Anterior cingulate cortex (tissue), 58 donors: ENCODE measurements around the gene MED12.
"Not testable (repeated sequence)": the region's sequence is repeated elsewhere in the genome, so short reads cannot be mapped to it uniquely, and the experiment has no call there.

Source experiments
- DNase-seq, 58 donors: peaks; one replicate each; lab custom pipeline; 2025; lab: John Stamatoyannopoulos, UW

MED12 gene

DNA sequence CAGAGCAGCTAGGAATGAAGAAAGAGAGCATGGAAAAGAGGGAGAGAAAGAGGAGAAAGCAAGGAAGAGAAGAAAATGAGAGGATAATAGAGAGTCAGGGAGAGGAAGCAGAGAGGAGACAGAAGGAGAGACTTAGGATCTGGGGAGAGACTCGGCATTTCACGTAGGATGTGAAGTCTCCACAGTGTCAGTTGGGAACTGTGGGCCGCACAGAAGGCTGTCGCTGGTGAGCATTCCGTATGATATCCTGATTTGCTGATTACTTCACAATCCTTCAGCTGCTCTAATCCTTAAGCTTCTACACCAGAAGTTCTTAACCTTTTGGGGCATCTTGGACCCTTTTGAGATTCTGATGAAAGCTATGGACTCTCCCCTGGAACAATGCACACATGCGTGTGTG is 40.2 kb downstream of the MED12 start:
- no peak for DNase-seq

DNA sequence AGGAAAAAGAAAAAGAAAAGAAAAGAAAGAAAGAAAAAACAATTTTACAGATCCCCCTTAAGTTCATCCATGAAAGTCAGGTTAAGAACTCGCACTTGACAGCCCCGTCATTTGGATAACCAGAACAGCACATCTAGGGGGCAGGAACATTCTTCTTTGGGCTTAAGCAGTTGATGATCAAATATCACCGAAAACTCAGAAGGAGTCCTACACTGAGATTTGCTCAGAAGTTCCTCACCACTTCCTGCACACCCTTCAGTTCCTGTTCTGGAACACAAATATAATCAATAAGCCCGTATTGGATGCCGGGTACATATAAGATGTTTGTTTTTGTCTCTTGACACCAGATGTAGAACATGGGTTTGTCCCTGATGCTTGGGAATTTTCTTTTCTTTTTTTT is 40.9 kb downstream of the MED12 start:
- DNase-seq, result no peak

DNA sequence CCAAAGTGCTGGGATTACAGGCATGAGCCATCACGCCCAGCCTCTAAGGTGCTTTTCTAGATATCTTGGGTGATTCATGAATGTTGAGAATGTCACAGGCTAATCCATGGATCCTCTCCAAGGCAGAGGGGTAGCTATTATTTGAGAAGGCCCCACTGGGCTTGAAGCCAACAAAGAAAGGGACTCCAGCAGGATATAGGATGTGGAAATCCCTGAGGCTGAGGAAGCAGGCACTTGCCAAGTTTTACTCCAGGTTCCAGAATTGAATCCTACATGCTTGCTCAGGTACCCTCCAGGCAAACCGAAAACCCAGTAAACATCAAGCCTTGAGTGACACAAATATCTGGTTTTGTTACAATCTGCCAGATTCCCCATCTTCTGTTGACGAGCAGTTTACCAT is 42.1 kb downstream of the MED12 start:
- no peak for DNase-seq

DNA sequence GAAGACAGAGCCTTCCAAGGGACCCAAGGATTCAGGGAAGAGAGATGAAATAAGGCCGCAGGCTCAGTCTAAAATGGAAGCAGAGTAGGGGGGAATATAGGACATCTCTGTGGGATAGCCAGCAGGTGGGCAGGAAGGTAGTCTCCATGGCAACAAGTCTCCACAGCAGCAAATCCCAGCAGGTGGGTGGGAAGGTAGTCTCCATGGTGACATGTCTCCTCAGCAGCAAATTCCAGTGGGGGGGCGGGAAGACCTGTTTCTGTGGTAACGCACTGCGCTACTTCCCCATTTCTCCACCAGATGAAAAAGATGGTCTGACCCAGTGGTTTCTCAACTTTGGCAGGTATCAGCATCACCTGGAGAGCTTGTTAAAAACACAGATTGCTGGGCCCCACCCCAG is 44.6 kb downstream of the MED12 start:
- DNase-seq, result peak in 19 of 58 donors; percentile 4 to 57 (median 18)

DNA sequence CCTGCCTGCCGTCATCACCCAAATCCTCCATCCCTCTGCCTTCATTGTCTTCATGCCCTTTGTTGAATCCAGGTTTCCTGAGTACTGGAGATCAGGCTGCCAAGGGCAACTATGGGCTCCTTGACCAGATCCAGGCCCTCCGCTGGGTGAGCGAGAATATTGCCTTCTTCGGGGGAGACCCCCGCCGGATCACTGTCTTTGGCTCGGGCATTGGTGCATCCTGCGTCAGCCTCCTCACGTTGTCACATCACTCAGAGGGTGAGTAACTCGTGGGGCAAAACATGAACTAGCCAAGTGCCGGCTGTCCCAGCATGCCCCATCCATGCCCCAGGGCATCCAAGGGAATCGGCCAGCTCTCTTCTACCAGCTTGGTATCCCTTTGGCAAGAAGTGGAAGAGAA is 45.7 kb downstream of the MED12 start:
- DNase-seq, result no peak

DNA sequence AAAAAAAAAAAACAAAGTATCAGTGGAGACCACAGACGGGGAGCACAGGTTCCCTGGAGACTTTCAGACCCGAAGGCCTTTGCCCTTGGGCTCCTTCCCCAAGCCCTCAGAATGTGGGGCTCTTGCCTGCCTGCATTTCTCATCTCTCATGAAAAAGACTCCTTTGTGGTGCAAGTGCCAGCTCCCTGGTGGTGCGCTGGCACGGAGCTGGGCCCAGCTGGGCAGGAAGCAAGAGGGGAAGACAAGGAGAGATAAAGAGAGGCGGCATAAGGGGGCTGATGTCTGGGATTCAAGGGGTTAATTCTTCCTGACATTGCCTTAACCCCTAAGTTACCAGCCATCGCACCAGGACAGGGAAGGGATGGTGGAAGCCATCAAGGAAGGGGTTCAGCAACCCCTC is 48.1 kb downstream of the MED12 start:
- DNase-seq, result peak in 16 of 58 donors; percentile 2 to 40 (median 18)

DNA sequence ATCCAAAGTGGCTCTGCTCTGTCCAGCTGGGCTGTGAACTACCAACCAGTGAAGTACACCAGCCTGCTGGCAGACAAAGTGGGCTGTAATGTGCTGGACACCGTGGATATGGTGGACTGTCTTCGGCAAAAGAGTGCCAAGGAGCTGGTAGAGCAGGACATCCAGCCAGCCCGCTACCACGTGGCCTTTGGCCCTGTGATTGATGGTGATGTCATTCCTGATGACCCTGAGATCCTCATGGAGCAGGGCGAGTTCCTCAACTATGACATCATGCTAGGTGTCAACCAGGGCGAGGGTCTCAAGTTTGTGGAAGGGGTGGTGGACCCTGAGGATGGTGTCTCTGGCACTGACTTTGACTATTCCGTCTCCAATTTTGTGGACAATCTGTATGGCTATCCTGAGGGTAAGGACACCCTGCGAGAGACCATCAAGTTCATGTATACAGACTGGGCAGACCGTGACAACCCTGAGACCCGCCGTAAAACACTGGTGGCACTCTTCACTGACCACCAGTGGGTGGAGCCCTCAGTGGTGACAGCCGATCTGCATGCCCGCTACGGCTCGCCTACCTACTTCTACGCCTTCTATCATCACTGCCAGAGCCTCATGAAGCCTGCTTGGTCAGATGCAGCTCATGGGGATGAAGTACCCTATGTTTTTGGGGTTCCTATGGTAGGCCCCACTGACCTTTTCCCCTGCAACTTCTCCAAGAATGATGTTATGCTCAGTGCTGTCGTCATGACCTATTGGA is 48.8 kb downstream of the MED12 start:
- peak in 1 of 58 donors; percentile 22 for DNase-seq

DNA sequence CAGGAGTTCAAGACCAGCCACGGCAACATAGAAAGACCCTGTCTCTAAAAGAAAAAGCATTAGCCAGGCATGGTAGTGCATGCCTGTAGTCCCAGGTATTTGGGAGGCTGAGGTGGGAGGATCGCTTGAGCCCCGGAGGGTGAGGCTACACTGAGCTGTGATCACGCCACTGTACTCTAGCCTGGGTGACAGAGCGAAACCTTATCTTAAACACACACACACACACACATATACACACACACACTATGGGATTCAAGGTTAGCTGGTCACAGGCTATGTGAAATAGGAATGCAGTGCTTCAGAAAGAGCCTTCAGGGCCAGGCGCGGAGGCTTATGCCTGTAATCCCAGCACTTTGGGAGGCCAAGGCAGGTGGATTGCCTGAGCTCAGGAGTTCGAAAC is 49.7 kb downstream of the MED12 start:
- DNase-seq, result no peak

DNA sequence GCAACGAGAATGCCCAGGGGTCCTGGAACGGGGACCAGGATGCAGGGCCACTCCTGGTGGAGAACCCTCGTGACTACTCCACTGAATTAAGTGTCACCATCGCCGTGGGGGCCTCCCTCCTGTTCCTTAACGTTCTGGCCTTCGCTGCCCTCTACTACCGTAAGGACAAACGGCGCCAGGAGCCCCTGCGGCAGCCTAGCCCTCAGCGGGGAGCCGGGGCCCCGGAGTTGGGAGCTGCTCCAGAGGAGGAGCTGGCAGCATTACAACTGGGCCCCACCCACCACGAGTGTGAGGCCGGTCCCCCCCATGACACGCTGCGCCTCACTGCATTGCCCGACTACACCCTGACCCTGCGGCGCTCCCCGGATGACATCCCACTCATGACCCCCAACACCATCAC is 51.2 kb downstream of the MED12 start:
- no peak for DNase-seq

DNA sequence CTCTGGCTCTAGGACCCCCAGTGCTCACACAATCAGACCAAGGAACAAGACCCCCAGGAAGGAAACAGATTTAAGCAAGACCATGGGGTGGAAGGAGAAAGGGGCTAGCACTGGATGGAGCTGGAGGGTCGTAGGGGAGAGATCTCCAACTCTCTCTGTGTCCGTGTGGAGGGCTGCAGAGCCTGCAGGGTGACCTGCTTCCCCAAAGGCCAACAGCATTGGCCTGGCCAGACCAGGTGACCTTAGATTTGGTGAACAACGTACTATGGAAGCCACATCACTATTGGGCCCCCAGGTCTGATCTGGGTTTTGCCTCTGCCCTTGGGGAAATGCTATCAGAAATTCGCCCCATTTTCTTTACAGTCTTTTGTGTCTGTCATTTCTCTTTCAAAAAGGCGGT is 52.3 kb downstream of the MED12 start:
- no peak for DNase-seq

DNA sequence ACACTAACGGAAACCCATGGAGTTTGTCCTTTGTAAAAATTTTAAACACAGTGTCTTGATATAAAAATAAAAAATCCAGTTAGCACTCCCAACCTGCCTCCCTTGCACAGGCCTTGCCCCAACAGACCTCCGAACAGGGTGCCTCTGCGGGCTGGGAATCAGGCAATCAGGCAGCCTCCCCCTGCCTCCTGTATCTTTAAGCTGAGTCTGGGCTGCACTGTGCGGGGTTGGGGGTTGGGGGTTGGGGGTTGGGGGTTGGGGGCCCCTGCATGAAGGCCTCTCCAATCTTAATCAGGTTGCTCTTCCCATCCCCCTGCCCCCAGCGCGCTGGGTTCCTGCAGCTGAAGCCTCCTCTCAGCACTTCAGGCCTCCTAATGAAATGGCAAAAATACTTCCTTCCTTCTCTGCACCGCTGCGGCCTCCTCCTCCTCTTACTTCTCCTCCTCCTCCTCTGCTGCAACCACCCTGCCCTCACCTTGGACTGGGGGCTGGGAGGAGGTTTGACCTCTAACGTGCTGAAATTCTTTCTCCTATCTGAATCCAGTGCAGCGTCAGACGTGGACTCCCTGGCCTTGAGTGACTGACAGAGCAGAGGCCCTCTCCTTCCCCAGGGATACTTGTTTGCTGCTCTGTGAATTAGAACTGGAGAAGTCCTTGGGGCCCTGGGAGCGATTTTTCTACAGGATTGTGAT is 52.9 kb downstream of the MED12 start:
- DNase-seq, result no peak

DNA sequence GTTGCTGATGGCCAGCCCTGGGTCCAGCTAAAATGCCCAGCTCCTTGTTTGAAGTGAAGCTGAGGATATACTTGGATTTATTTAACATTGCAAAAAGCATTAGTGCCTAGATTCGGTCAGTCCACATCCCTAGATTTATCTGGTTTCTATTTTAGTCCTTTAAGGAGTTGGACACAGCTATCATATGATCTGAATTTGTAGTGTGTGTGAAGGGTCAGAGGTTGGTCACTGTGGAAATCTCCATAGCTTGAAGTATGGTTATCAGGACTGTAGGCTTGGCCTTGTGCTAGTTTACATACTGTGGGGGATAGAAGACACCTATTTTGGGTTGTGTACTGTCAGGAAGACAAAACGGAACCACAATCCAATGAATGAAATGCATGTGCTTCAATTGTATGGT is 55.0 kb downstream of the MED12 start:
- DNase-seq, result no peak

DNA sequence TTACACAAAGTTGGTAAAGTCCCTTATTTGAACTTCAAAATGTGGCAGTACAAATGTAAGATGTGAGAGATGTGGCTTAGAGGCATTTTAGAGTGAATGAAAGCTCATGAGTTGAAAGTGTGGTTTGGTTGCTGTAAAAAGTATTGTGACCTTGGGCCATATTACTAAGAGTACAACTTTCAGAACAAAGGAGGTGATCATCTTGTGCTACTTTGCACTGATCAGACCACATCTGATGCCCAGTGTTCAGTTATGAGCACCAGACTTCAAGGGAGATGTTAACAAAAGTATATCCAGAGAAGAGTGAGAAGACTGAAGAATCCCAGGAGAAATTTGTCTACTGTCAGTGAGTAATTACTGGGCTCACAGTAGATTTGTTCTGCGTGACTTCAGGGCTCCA is 56.4 kb downstream of the MED12 start:
- DNase-seq, result no peak

DNA sequence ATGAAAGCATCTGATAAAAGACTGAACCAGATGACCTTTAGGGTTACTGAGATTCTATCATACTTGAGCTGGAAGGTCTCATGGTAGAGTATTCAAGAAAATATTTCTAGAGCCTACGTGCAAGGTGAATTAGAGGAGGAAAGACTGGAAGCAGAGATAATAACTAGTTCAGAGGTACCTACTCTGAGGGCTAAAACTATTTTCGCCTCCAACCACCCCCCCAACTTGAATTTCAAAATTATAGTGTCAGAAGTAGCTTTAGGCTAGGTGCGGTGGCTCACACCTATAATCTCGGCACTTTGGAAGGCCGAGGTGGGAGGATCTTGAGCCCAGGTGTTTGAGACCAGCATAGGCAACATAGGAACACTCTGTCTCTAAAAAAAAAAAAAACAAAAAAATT is 57.1 kb downstream of the MED12 start:
- DNase-seq, result no peak

DNA sequence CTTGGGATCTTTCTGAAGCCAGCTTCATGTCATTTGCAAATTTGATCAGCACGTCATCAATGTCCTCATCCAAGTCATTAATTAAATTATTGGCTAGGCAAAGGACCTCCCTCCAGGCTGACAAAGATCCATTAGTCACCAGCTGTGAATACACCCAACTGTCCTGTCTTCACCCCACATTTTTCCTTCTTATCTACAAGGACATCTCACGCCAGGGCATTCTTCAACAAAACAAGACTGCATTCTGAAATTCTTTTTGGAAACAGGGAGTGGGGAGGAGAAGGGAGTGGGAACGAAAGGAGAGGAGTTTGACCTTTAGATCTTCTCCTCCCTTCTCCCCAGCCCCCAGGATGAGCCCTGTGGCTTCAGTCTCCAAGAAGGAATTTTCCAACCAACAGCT is 58.9 kb downstream of the MED12 start:
- no peak for DNase-seq

DNA sequence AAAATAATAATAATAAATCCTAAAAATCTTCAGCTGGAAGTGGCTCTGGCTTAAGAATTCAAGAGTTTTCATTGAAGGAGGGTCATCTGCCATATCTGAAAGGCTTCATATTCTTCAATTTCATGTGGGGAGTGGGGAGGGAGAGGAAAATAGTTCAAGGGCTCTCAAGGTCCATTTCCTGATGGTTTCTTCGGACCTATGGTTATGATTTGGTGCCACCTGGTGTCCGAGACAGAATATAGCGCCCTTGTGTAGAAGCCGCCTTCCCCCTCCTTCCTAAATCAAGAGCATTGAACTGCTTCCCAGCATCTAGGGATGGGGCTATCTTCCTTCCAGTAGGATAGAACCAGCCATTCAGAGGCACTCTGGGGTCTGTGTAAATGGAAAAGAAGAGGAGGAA is 60.5 kb downstream of the MED12 start:
- peak in 42 of 58 donors; percentile 2 to 50 (median 15) for DNase-seq

DNA sequence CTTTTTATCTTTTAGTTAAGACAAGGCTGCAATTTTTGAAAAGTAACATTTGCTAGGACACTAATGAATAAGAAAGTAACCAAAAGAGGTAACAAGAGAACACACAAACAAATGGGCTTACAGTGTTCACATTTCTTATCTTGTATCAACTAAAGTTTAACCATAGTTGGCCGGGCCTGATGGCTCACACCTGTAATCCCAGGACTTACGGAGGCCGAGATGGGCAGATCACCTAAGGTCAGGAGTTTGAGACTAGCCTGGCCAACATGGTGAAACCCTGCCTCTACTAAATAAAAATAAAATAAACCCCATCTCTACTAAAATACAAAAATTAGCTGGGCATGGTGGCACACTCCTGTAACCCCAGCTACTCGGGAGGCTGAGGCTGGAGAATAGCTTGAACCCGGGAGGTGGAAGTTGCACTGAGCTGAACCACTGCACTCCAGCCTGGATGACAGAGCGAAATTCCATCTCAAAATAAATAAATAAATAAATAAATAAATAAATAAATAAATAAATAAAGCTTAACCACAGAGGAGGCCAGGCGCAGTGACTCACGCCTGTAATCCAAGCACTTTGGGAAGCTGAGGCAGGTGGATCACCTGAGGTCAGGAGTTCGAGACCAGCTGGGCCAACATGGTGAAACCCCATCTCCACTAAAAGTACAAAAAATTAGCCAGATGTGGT is 62.3 kb downstream of the MED12 start:
- DNase-seq, result not testable (repeated sequence)

DNA sequence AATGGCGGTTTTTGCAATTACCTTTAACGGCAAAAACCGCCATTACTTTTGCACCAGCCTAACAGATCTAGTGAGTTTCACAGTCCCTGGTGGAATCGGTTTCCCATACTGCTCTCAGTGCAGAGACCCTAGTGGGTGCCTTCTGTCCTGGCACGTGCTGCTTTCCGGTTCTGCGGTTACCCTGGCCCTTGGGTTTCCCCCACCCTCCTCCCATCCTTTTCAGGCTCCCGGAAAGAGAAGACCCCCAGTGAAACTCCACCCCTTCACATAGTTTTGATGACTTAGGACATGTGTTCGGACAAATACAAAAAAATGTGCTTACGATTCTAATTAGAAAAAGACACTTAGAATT is 63.1 kb downstream of the MED12 start:
- peak in 3 of 58 donors; percentile 26 to 31 (median 29) for DNase-seq

DNA sequence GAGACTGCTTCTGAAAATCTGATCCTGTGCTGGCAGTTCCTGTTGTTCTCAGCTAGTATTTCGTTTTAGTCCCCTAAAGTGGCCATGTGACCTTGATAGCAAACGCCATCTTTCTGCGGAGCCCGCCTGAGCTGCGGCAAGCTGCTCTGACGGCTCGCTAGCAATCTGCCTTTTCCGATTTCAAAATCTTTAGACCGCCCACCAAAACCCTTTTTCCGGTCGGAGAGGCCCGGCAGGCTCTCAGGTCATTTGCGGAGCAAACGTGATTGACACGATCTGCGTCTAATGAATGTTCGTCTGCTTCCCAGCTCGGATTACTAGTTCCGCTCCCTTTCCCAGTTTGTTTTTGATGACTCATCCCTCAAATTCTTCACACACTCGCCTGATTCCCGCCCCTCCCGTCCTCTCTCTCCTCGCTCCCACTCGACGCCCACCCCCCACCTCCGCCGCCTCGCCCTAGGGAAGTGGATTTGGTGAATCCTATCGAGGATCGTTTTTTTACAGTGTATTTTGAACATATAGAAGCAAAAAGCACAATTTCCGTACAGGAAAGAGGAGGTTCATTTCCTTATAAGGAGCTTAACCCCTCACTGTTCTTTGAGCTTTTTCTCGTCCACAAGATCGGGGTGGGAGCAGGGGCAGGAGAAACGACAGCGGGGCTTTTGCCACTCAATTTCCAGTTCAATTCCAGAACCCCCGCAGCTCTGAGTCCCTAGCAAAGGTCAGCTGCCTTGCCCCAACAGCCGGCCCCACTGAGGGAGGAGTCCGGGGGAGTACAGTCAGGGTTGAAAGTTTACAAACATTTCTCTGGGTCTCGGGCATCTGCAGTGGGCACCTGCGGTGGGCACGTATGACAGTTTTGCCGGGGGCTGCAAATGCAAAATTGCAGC is 63.8 kb downstream of the MED12 start:
- DNase-seq, result peak in 57 of 58 donors; percentile 11 to 94 (median 79)

DNA sequence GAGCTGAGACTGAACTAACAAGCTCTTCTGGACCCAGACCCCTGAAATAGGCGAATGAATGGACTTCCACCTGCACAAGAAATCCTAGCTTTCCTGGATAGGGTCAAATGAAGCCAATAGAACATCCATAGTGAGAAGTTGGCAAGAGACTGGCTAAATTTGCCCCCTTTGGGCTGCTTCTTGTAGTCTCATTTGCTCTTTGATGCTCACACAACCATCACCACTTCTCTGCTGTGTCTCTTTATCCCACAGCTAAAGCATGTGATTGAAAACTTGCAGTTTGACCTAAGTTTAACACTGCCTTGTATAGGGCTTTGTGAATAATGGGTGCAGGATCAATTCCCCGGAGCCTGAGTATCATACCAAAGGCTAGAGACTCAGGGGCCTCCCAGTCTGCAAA is 64.5 kb downstream of the MED12 start:
- peak in 1 of 58 donors; percentile 5 for DNase-seq

DNA sequence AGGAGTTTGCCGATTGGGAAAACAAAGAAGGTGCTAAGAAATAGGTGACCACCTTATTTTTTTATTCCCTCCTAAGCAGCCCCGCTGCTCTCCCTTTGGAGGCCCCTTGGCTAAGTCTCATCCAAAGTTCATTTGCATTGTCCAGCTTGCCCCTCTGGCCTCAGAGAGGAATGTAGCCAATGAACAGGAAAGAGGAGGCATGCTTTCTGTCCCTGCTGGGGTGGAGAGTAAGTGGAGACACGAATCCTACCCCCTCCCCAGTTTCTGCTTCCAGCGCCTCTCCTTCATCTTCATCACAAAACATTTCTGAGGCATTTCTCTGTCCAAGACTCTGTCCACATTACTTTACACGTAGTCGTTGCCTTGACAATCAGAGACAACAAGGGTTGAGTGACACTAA is 64.9 kb downstream of the MED12 start:
- DNase-seq, result no peak
